PFSK-1 (cell line): ENCODE data around the gene PCDH15.

Experiments used
- FOXP2 ChIP-seq: optimal IDR thresholded peaks from 2 replicates; pipeline ENCODE3; 2011; ENCODE audit warnings: borderline replicate concordance, control low read depth, inconsistent platforms; ENCODE audit not compliant: insufficient read depth; ENCODE audit errors: extremely low read length, extremely low read depth
- POLR2AphosphoS5 ChIP-seq: IDR thresholded peaks from 2 replicates; pipeline ENCODE4 v1.6.1; 2012; ENCODE audit warnings: low read depth, mild to moderate bottlenecking, control low read depth, low read length, moderate library complexity
- REST ChIP-seq, 2 experiments: IDR thresholded peaks; 2 replicates each; pipeline versions ENCODE4 v1.6.1 to v1.8.0; 2011 to 2012; ENCODE audit warnings: low read depth in 2 of 2, low read length in 2 of 2, control low read depth in 1 of 2, inconsistent platforms in 1 of 2, mild to moderate bottlenecking in 1 of 2, moderate library complexity in 1 of 2; ENCODE audit not compliant: insufficient read depth in 1 of 2
- SIN3A ChIP-seq: IDR thresholded peaks from 2 replicates; pipeline ENCODE4 v1.6.1; 2012; ENCODE audit warnings: mild to moderate bottlenecking, low read length, moderate library complexity, borderline replicate concordance; ENCODE audit not compliant: insufficient read depth
- TAF1 ChIP-seq: IDR thresholded peaks from 2 replicates; pipeline ENCODE4 v1.6.1; 2012; ENCODE audit warnings: low read length, control low read depth, borderline replicate concordance; ENCODE audit not compliant: insufficient read depth

PCDH15 gene

GRCh38 chr10:53765311-53765710, 1035.7 kb downstream of the PCDH15 start:
- TF ChIP-seq FOXP2 (no peak), REST (IDR thresholded peaks at IDR 0.05; ENCODE audit: insufficient read depth in 1 of 2, low read depth in 2 of 2, low read length in 2 of 2) (no peak), POLR2AphosphoS5 (no peak), SIN3A (no peak), TAF1 (no peak)

GRCh38 chr10:53754596-53755250, 1046.3 kb downstream of the PCDH15 start:
- no peak for TF ChIP-seq TAF1
- no peak for TF ChIP-seq FOXP2
- no peak for TF ChIP-seq SIN3A
